ENCODE results near the gene PTCD2. TPM values are rescaled to one million over a fixed set of nuclear protein-coding genes. Genes with fewer than 3 reads are reported as not detected.

Gene PTCD2
- total and polyA plus RNA-seq, 2 of the 8 experiments (the other 6 are each of a cell fraction or from before 2014, with no cell fraction given) = 7.3 to 15.4 TPM

DNA sequence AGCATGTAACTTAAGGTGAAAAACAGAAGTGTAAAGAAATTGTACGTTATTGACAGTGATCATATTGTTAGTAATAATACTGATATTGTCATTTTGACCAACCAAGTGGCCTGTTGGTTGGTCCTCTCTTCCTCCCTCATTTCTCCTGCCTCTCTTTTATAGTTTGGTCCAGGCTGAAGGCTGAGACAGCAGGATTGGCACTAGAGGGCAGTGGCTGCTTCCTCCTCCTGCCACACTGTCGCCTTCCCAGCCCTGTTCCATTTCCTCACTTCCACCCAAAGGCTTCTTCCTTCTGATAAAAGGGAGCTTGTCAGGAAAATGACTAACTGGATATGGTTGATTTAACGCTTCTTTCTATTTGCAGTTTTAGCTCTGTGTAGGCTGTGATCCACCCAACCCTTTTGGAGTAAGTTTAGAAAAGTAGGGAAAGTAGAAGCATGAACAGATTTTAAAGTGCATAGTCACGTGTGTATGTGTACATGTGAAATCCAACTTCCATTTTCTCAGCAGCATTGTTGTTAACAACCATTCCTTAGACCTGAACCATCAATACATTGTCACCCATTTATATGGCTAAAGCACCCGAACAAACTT lies 35.6 kb downstream of the PTCD2 start (continued):
- TF ChIP-seq, protein P1, sequence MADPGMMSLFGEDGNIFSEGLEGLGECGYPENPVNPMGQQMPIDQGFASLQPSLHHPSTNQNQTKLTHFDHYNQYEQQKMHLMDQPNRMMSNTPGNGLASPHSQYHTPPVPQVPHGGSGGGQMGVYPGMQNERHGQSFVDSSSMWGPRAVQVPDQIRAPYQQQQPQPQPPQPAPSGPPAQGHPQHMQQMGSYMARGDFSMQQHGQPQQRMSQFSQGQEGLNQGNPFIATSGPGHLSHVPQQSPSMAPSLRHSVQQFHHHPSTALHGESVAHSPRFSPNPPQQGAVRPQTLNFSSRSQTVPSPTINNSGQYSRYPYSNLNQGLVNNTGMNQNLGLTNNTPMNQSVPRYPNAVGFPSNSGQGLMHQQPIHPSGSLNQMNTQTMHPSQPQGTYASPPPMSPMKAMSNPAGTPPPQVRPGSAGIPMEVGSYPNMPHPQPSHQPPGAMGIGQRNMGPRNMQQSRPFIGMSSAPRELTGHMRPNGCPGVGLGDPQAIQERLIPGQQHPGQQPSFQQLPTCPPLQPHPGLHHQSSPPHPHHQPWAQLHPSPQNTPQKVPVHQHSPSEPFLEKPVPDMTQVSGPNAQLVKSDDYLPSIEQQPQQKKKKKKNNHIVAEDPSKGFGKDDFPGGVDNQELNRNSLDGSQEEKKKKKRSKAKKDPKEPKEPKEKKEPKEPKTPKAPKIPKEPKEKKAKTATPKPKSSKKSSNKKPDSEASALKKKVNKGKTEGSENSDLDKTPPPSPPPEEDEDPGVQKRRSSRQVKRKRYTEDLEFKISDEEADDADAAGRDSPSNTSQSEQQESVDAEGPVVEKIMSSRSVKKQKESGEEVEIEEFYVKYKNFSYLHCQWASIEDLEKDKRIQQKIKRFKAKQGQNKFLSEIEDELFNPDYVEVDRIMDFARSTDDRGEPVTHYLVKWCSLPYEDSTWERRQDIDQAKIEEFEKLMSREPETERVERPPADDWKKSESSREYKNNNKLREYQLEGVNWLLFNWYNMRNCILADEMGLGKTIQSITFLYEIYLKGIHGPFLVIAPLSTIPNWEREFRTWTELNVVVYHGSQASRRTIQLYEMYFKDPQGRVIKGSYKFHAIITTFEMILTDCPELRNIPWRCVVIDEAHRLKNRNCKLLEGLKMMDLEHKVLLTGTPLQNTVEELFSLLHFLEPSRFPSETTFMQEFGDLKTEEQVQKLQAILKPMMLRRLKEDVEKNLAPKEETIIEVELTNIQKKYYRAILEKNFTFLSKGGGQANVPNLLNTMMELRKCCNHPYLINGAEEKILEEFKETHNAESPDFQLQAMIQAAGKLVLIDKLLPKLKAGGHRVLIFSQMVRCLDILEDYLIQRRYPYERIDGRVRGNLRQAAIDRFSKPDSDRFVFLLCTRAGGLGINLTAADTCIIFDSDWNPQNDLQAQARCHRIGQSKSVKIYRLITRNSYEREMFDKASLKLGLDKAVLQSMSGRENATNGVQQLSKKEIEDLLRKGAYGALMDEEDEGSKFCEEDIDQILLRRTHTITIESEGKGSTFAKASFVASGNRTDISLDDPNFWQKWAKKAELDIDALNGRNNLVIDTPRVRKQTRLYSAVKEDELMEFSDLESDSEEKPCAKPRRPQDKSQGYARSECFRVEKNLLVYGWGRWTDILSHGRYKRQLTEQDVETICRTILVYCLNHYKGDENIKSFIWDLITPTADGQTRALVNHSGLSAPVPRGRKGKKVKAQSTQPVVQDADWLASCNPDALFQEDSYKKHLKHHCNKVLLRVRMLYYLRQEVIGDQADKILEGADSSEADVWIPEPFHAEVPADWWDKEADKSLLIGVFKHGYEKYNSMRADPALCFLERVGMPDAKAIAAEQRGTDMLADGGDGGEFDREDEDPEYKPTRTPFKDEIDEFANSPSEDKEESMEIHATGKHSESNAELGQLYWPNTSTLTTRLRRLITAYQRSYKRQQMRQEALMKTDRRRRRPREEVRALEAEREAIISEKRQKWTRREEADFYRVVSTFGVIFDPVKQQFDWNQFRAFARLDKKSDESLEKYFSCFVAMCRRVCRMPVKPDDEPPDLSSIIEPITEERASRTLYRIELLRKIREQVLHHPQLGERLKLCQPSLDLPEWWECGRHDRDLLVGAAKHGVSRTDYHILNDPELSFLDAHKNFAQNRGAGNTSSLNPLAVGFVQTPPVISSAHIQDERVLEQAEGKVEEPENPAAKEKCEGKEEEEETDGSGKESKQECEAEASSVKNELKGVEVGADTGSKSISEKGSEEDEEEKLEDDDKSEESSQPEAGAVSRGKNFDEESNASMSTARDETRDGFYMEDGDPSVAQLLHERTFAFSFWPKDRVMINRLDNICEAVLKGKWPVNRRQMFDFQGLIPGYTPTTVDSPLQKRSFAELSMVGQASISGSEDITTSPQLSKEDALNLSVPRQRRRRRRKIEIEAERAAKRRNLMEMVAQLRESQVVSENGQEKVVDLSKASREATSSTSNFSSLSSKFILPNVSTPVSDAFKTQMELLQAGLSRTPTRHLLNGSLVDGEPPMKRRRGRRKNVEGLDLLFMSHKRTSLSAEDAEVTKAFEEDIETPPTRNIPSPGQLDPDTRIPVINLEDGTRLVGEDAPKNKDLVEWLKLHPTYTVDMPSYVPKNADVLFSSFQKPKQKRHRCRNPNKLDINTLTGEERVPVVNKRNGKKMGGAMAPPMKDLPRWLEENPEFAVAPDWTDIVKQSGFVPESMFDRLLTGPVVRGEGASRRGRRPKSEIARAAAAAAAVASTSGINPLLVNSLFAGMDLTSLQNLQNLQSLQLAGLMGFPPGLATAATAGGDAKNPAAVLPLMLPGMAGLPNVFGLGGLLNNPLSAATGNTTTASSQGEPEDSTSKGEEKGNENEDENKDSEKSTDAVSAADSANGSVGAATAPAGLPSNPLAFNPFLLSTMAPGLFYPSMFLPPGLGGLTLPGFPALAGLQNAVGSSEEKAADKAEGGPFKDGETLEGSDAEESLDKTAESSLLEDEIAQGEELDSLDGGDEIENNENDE (IDR thresholded peaks at IDR 0.05; ENCODE audit: insufficient replicate concordance, low read length) = no peak
- no peak for TF ChIP-seq SP4 (IDR thresholded peaks at IDR 0.05; ENCODE audit: low read length)
- TF ChIP-seq EZH2 (IDR thresholded peaks at IDR 0.05; ENCODE audit: low read depth, low read length, severe bottlenecking) = no peak

All from H1 (cell line).